ENCODE measurements around the gene TSC22D4. TPM values are rescaled to one million over a fixed set of nuclear protein-coding genes. Genes with fewer than 3 reads are reported as not detected.

The TSC22D4 gene
- total RNA-seq, 1 donor from 2014 or later = 46.9 TPM

GRCh38 chr7:100486111-100486636 lies 7.2 kb upstream of the TSC22D4 start:
- no peak overlapping the region for H3K27ac Mint-ChIP-seq (ENCODE audit: unreplicated experiment)
- H3K27me3 Mint-ChIP-seq (ENCODE audit: unreplicated experiment) = no peaks in the 10 kb centered on the region
- H3K4me1 Mint-ChIP-seq (ENCODE audit: unreplicated experiment) = peaks cover 11% of the 10 kb centered on the region
- H3K9me3 Mint-ChIP-seq (ENCODE audit: unreplicated experiment) = no peaks in the 10 kb centered on the region
- TF ChIP-seq CTCF (IDR thresholded peaks at IDR 0.05) = no peak
- DNase-seq (ENCODE audit: extremely low spot score, unreplicated experiment) = no peak
- H3K36me3 Mint-ChIP-seq (ENCODE audit: unreplicated experiment) = no peaks in the 10 kb centered on the region
- H3K4me3 Mint-ChIP-seq (ENCODE audit: unreplicated experiment) = no peak overlapping the region

- DNase-seq (ENCODE audit: extremely low spot score, unreplicated experiment) = no peak
- no peak overlapping the region for H3K27ac Mint-ChIP-seq (ENCODE audit: unreplicated experiment)
- no peak for TF ChIP-seq CTCF (IDR thresholded peaks at IDR 0.05)
- H3K4me3 Mint-ChIP-seq (ENCODE audit: unreplicated experiment) = no peak overlapping the region
- no peaks in the 10 kb centered on the region for H3K36me3 Mint-ChIP-seq (ENCODE audit: unreplicated experiment)
- peaks cover 11% of the 10 kb centered on the region for H3K4me1 Mint-ChIP-seq (ENCODE audit: unreplicated experiment)
- H3K9me3 Mint-ChIP-seq (ENCODE audit: unreplicated experiment) = no peaks in the 10 kb centered on the region
- H3K27me3 Mint-ChIP-seq (ENCODE audit: unreplicated experiment) = no peaks in the 10 kb centered on the region
Measured at GRCh38 chr7:100485471-100485876, 6.5 kb upstream of the TSC22D4 start.

GRCh38 chr7:100484673-100485045 lies 5.6 kb upstream of the TSC22D4 start:
- H3K27me3 Mint-ChIP-seq (ENCODE audit: unreplicated experiment) = no peaks in the 10 kb centered on the region
- no peak for TF ChIP-seq CTCF (IDR thresholded peaks at IDR 0.05)
- H3K9me3 Mint-ChIP-seq (ENCODE audit: unreplicated experiment) = no peaks in the 10 kb centered on the region
- H3K27ac Mint-ChIP-seq (ENCODE audit: unreplicated experiment) = no peak overlapping the region
- no peaks in the 10 kb centered on the region for H3K36me3 Mint-ChIP-seq (ENCODE audit: unreplicated experiment)
- H3K4me3 Mint-ChIP-seq (ENCODE audit: unreplicated experiment) = peak overlapping the region; percentile 43
- no peak for DNase-seq (ENCODE audit: extremely low spot score, unreplicated experiment)
- peaks cover 12% of the 10 kb centered on the region for H3K4me1 Mint-ChIP-seq (ENCODE audit: unreplicated experiment)

GRCh38 chr7:100483722-100484672 lies 5.0 kb upstream of the TSC22D4 start, which contains the start of gene NYAP1:
TSS of gene NYAP1 (plus strand) at chr7:100483927. CDS start at chr7:100485312, 1,385 bp downstream.
- H3K27ac Mint-ChIP-seq (ENCODE audit: unreplicated experiment) = no peak within 1 kb of the TSS
- no peaks in the 10 kb centered on the region for H3K27me3 Mint-ChIP-seq (ENCODE audit: unreplicated experiment)
- TF ChIP-seq CTCF (IDR thresholded peaks at IDR 0.05) = no peak
- DNase-seq (ENCODE audit: extremely low spot score, unreplicated experiment) = peak; percentile 85
- H3K4me3 Mint-ChIP-seq (ENCODE audit: unreplicated experiment) = peak within 1 kb of the TSS; percentile 76
- H3K4me1 Mint-ChIP-seq (ENCODE audit: unreplicated experiment) = peaks cover 15% of the 10 kb centered on the region
- H3K36me3 Mint-ChIP-seq (ENCODE audit: unreplicated experiment) = no peaks in the 10 kb centered on the region
- H3K9me3 Mint-ChIP-seq (ENCODE audit: unreplicated experiment) = no peaks in the 10 kb centered on the region

GRCh38 chr7:100483090-100483721 lies 4.2 kb upstream of the TSC22D4 start:
- H3K27ac Mint-ChIP-seq (ENCODE audit: unreplicated experiment) = no peak overlapping the region
- peak; percentile 96 for TF ChIP-seq CTCF (IDR thresholded peaks at IDR 0.05)
- H3K9me3 Mint-ChIP-seq (ENCODE audit: unreplicated experiment) = no peaks in the 10 kb centered on the region
- peak overlapping the region; percentile 76 for H3K4me3 Mint-ChIP-seq (ENCODE audit: unreplicated experiment)
- H3K27me3 Mint-ChIP-seq (ENCODE audit: unreplicated experiment) = no peaks in the 10 kb centered on the region
- no peaks in the 10 kb centered on the region for H3K36me3 Mint-ChIP-seq (ENCODE audit: unreplicated experiment)
- peaks cover 15% of the 10 kb centered on the region for H3K4me1 Mint-ChIP-seq (ENCODE audit: unreplicated experiment)
- peak; percentile 93 for DNase-seq (ENCODE audit: extremely low spot score, unreplicated experiment)
